Type B pancreatic cell (in vitro differentiated cells): ENCODE results near the gene COL15A1. TPM values are rescaled to one million over a fixed set of nuclear protein-coding genes. Genes with fewer than 3 reads are reported as not detected.

ENCODE experiments used
- DNase-seq: peaks from one replicate; pipeline ENCODE4 v3.0.0; 2021; ENCODE audit warnings: mixed read lengths; ENCODE audit not compliant: unreplicated experiment; ENCODE audit errors: extremely low spot score
- H3K27ac Mint-ChIP-seq: 2 replicates; pipeline ENCODE4 v1.8.0; 2021; ENCODE audit warnings: mild to moderate bottlenecking, mixed read lengths
- H3K27me3 Mint-ChIP-seq: 2 replicates; pipeline ENCODE4 v1.8.0; 2021; ENCODE audit warnings: mixed read lengths
- H3K36me3 Mint-ChIP-seq: 2 replicates; pipeline ENCODE4 v1.8.0; 2021; ENCODE audit warnings: mixed read lengths
- H3K4me1 Mint-ChIP-seq: one replicate; pipeline ENCODE4 v1.8.0; 2021; ENCODE audit warnings: mixed read lengths; ENCODE audit not compliant: unreplicated experiment
- H3K4me3 Mint-ChIP-seq: 2 replicates; pipeline ENCODE4 v1.8.0; 2021; ENCODE audit warnings: mild to moderate bottlenecking, mixed read lengths
- H3K9me3 Mint-ChIP-seq: 2 replicates; pipeline ENCODE4 v1.8.0; 2021; ENCODE audit warnings: mixed read lengths
- total RNA-seq: library from RNA; stranded (reverse); gene quantifications from 2 replicates; pipeline ENCODE4 v1.2.1, GENCODE V29; 2021; ENCODE audit warnings: low replicate concordance
- TF ChIP-seq, protein P1 (sequence below): fragments of 200-600 bp; sonication (generic); conservative IDR thresholded peaks from 2 replicates; pipeline ENCODE4 v1.5.0; 2021; ENCODE audit warnings: antibody characterized with exemption, mild to moderate bottlenecking

The COL15A1 gene
- total RNA-seq, 1 donor from 2014 or later, result 0.68 TPM

DNA sequence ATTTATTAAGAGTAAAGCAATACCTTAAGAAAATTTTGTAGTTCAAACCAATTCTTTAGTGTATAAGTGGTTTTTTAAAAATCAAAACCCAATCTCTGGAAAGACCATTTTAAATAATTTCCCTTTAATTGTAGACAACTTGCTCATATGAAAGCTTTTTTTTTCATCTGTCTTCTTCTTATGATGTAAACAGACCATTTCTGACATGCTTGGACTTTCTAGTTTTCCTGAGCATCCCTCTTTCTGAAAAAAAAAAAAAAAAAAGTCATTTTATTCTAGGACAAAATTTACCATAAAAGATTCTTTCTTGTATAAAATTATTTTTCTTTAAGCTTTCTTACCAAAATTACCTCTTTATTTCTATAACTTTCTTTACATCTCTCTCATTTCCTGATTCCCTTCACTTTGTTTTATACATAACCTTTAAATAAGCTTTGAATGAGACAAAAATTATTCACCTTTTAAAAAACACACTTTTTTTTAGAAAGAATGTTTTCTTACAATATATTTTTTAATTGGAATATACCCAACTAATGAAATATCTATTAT lies 67.5 kb downstream of the COL15A1 start:
- Mint-ChIP-seq H3K9me3 (peaks cover 10% of the 10 kb centered on the region), H3K4me1 (no peaks in the 10 kb centered on the region), H3K36me3 (no peaks in the 10 kb centered on the region), H3K4me3 (no peak overlapping the region), H3K27me3 (peaks cover 3% of the 10 kb centered on the region), H3K27ac (no peak overlapping the region)
- TF ChIP-seq, protein P1, sequence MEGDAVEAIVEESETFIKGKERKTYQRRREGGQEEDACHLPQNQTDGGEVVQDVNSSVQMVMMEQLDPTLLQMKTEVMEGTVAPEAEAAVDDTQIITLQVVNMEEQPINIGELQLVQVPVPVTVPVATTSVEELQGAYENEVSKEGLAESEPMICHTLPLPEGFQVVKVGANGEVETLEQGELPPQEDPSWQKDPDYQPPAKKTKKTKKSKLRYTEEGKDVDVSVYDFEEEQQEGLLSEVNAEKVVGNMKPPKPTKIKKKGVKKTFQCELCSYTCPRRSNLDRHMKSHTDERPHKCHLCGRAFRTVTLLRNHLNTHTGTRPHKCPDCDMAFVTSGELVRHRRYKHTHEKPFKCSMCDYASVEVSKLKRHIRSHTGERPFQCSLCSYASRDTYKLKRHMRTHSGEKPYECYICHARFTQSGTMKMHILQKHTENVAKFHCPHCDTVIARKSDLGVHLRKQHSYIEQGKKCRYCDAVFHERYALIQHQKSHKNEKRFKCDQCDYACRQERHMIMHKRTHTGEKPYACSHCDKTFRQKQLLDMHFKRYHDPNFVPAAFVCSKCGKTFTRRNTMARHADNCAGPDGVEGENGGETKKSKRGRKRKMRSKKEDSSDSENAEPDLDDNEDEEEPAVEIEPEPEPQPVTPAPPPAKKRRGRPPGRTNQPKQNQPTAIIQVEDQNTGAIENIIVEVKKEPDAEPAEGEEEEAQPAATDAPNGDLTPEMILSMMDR, result no peak
- no peak for DNase-seq

DNA sequence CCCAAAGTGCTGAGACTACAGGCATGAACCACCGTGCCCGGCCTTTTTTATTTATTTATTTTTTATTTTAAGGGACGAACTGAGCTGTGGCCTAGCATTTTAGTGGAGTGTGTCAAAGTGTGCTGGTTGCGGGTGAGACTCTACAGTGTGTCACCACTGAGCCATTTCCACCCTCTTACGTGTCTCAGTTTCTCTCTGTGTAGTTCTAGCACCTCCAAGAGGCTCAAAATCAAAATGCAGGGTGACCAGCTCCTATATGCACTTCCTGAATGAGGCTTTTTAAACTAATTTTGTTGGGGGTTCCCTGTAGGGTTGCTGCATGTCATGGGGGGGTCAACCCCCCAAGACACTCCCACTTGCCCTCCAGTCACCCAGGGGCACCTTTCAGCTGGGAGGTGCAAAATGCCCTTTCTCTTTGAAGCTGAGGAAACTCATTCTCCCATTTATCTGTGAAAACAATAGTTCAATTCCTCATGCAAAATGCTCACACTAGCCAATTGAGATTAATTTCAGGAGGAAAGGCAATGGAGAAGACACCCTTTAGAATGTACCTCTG lies 69.3 kb downstream of the COL15A1 start:
- Mint-ChIP-seq H3K27ac (no peak overlapping the region), H3K4me1 (no peaks in the 10 kb centered on the region), H3K36me3 (no peaks in the 10 kb centered on the region), H3K27me3 (no peaks in the 10 kb centered on the region), H3K9me3 (peaks cover 10% of the 10 kb centered on the region), H3K4me3 (no peak overlapping the region)
- TF ChIP-seq, protein P1, result no peak
- no peak for DNase-seq

DNA sequence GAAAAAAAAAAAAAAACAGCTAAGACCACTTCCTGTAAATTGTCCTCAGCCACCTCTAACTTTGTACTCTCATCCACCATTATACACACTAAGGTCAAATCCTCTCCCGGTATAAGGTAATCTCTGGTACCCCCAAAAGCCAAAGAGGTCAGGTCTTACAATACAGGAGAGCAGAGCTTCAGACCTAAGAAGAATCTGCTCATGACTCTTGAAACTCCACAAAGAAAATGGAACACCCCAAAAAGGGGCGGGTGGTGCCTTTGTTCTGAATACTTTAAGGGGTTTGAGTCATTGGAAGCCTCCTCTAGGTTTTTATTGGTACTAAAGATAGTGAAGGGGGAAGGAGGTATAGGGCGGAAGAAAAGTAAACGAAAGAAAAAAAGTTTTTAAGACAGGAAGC lies 69.8 kb downstream of the COL15A1 start:
- Mint-ChIP-seq H3K27ac (no peak overlapping the region), H3K9me3 (peaks cover 10% of the 10 kb centered on the region)

DNA sequence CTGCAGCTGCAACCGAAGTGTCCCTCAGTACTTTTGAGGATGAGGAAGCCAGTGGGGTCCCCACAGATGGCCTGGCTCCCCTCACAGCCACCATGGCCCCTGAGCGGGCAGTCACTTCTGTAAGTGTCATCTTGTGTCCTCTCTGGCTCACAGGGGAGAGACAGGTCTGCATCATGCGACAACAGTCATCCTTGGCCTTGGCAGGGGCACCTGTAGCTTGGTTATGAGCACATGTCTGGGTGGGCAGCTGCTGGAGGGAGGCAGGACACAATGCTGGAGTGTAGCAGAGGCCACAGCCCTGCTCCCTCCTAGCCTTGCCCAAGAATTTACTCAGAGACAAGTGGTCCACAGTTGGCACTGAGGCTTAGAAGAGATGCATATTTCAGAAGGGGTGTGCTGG lies 71.7 kb downstream of the COL15A1 start:
- Mint-ChIP-seq H3K36me3 (no peaks in the 10 kb centered on the region), H3K9me3 (peaks cover 4% of the 10 kb centered on the region), H3K27ac (no peak overlapping the region), H3K27me3 (no peaks in the 10 kb centered on the region), H3K4me3 (no peak overlapping the region), H3K4me1 (no peaks in the 10 kb centered on the region)
- DNase-seq, result no peak
- TF ChIP-seq, protein P1, result no peak

More for the DNA sequence above, 69.8 kb downstream of the COL15A1 start:
- no peaks in the 10 kb centered on the region for H3K4me1 Mint-ChIP-seq
- H3K4me3 Mint-ChIP-seq, result no peak overlapping the region
- no peaks in the 10 kb centered on the region for H3K27me3 Mint-ChIP-seq
- TF ChIP-seq, protein P1, result no peak
- no peaks in the 10 kb centered on the region for H3K36me3 Mint-ChIP-seq
- no peak for DNase-seq

DNA sequence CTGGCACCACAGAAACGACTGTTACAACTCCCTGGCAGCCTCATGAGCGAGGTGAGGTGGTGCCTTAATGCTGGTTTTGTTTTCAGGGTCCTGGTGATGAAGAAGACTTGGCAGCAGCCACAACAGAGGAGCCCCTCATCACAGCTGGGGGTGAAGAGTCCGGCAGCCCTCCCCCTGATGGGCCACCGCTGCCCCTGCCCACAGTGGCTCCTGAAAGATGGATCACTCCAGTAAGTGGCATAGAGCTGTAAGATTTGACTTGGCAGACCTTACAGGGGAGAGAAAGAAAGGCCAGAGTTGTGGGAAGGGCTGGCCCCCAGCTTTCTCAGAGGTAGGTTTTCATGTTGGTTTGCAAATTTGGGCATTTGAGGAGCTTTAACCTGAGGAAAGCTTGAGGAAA lies 72.2 kb downstream of the COL15A1 start:
- H3K4me1 Mint-ChIP-seq, result no peaks in the 10 kb centered on the region
- DNase-seq, result no peak
- H3K27me3 Mint-ChIP-seq, result no peaks in the 10 kb centered on the region
- no peak overlapping the region for H3K27ac Mint-ChIP-seq
- peaks cover 4% of the 10 kb centered on the region for H3K9me3 Mint-ChIP-seq
- TF ChIP-seq, protein P1, result no peak
- no peaks in the 10 kb centered on the region for H3K36me3 Mint-ChIP-seq
- no peak overlapping the region for H3K4me3 Mint-ChIP-seq
